Smooth muscle cell (in vitro differentiated cells): Measurements from ENCODE around the gene CCNK. TPM values are rescaled to one million over a fixed set of nuclear protein-coding genes. Genes with fewer than 3 reads are reported as not detected.

Experiments
- DNase-seq: peaks from one replicate; lab custom pipeline; 2025; ENCODE audit not compliant: unreplicated experiment; lab: John Stamatoyannopoulos, UW
- H2AFZ ChIP-seq: fragments of 200-600 bp; sonication (generic); 2 replicates; pipeline ENCODE4 v1.6.0; 2016; ENCODE audit warnings: antibody characterized with exemption, low read depth, mild to moderate bottlenecking
- H3F3A ChIP-seq: fragments of 200-600 bp; sonication (generic); 2 replicates; pipeline ENCODE4 v1.6.0; 2017; ENCODE audit warnings: antibody characterized with exemption, low read depth
- H3K27ac ChIP-seq: fragments of 200-600 bp; sonication (generic); 2 replicates; pipeline ENCODE4 v1.5.1; 2016; ENCODE audit warnings: low read depth, mild to moderate bottlenecking
- H3K27me3 ChIP-seq: fragments of 200-600 bp; sonication (generic); 2 replicates; pipeline ENCODE4 v1.6.1; 2016; ENCODE audit warnings: low read depth, mild to moderate bottlenecking
- H3K36me3 ChIP-seq: fragments of 200-600 bp; sonication (generic); 2 replicates; pipeline ENCODE4 v1.5.1; 2016; ENCODE audit warnings: low read depth
- H3K4me1 ChIP-seq: fragments of 200-600 bp; sonication (generic); 2 replicates; pipeline ENCODE4 v1.5.1; 2016; ENCODE audit warnings: low read depth
- H3K4me2 ChIP-seq: fragments of 200-600 bp; sonication (generic); 2 replicates; pipeline ENCODE4 v1.6.0; 2016; ENCODE audit warnings: mild to moderate bottlenecking
- H3K4me3 ChIP-seq: fragments of 200-600 bp; sonication (generic); 2 replicates; pipeline ENCODE4 v1.5.1; 2016; ENCODE audit warnings: mild to moderate bottlenecking
- H3K79me2 ChIP-seq: fragments of 200-600 bp; sonication (generic); 2 replicates; pipeline ENCODE4 v1.6.0; 2016; ENCODE audit warnings: low read depth, mild to moderate bottlenecking
- H3K9ac ChIP-seq: fragments of 200-600 bp; sonication (generic); 2 replicates; pipeline ENCODE4 v1.6.0; 2016; ENCODE audit warnings: low read depth
- H3K9me3 ChIP-seq: fragments of 200-600 bp; sonication (generic); replicated peaks from 2 replicates; pipeline ENCODE4 v1.5.1; 2016; ENCODE audit warnings: low read depth
- H4K20me1 ChIP-seq: fragments of 200-600 bp; sonication (generic); 2 replicates; pipeline ENCODE4 v1.6.0; 2016; ENCODE audit warnings: low read depth
- WGBS: methylation state at CpG from one replicate; pipeline ENCODE4 v1.1.7; 2016; ENCODE audit warnings: low lambda C conversion rate; 5-methylcytosine and 5-hydroxymethylcytosine counted together
- polyA plus RNA-seq: library from polyadenylated mRNA; unstranded; fragments of >200 nt; fragmentation: Nextera tagmentation; extraction: Ambion mirVana; gene quantifications from 2 replicates; pipeline ENCODE4 v1.2.1, GENCODE V29; 2016
- total RNA-seq: library from RNA; depleted of rRNA; stranded (reverse); fragments of >200 nt; gene quantifications from 2 replicates; pipeline ENCODE4 v1.2.3, GENCODE V29; 2014
- TF ChIP-seq, protein P1 (sequence below): fragments of 200-600 bp; sonication (generic); IDR thresholded peaks from 2 replicates; pipeline ENCODE4 v1.5.1; 2017; ENCODE audit warnings: borderline replicate concordance, mild to moderate bottlenecking, antibody characterized with exemption; ENCODE audit not compliant: insufficient read depth, poor library complexity, severe bottlenecking

CCNK gene
- total and polyA plus RNA-seq, 2 experiments from 2014 or later, result 14.6 to 32.9 TPM

DNA sequence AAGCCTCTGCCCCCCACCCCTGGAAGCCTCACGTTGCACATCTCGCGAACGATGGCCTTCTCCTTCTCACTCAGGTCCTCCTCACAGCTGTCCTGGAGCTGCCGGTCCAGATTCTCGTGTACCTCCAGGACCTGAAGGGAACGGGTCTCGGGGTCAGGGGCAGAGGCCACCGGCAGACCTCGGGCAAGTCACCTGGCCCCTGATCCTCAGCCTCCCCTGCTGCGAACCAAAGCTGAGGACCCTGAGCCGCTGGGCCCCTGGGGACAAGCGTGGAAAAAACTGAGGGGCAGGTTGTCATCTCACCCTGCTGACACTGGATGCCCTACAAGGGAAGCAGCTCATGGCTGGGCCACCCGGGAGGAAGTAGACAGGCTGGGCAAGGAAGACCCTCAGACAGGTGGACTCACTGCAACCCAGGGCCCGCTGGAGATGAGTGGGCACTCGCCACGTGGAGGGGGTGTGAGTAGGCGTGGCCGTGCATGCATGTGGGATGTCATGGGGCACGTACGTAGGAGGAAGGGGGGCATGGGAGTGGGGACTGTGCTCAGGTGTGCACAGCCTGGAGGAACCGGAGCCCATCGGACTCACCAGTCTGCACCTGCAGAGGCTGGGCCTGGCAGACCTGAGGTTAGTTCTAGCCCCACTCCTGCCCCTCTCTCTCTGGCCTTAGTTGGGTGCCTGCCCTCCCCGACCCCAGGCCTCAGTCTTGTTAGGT is 35.1 kb downstream of the CCNK start:
- no peaks in the 10 kb centered on the region for H3K36me3 ChIP-seq
- 97% methylated on average over 24 of the region's 24 CpGs for WGBS
- H3K4me3 ChIP-seq, result no peak overlapping the region
- H3K9ac ChIP-seq, result no peak overlapping the region
- H3K4me1 ChIP-seq, result no peaks in the 10 kb centered on the region
- H3K79me2 ChIP-seq, result no peaks in the 10 kb centered on the region
- TF ChIP-seq, protein P1, sequence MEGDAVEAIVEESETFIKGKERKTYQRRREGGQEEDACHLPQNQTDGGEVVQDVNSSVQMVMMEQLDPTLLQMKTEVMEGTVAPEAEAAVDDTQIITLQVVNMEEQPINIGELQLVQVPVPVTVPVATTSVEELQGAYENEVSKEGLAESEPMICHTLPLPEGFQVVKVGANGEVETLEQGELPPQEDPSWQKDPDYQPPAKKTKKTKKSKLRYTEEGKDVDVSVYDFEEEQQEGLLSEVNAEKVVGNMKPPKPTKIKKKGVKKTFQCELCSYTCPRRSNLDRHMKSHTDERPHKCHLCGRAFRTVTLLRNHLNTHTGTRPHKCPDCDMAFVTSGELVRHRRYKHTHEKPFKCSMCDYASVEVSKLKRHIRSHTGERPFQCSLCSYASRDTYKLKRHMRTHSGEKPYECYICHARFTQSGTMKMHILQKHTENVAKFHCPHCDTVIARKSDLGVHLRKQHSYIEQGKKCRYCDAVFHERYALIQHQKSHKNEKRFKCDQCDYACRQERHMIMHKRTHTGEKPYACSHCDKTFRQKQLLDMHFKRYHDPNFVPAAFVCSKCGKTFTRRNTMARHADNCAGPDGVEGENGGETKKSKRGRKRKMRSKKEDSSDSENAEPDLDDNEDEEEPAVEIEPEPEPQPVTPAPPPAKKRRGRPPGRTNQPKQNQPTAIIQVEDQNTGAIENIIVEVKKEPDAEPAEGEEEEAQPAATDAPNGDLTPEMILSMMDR, result no peak
- peaks cover under 1% of the 10 kb centered on the region for H3F3A ChIP-seq
- H2AFZ ChIP-seq, result no peak overlapping the region
- no peak overlapping the region for H3K4me2 ChIP-seq
- no peak overlapping the region for H3K27ac ChIP-seq
- H4K20me1 ChIP-seq, result peaks cover 18% of the 10 kb centered on the region
- H3K9me3 ChIP-seq, result no peaks in the 10 kb centered on the region
- no peak for DNase-seq
- H3K27me3 ChIP-seq, result no peaks in the 10 kb centered on the region

DNA sequence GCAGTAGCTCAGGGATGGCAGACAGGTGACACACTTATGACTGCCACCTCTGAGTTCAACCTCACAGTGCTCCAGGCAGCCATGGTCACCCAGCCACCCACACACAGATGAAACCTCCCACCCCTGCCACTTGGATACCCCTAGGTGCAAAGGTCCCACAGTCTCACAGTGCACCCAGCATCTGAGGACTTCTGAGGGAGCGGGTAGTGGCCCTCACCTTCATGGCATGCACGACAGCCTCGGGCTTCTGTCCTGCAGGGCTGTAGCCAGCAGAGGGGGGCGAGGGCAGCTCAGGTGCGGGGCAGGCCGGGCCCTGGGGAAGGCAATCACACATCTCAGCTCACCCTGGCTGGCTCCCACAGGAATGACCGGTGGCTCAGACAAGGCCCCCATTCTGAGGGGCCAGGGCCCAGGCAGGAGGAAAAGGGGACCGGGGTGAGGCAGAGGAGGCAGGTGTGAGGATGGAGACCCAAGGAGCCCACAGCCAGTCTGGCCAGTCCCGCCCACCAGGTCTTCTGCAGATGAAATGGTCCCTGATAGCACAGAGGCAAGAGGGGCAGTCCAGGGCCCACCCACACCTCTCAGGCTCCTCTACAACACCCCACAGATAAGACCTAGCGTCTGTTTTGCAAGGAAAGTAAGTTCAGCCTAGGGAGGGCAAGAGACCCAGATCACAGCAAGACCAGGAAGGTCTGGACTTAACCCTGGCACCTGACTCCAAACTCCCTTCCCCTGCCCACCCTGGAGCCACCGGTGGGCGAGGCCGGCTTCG is 35.8 kb downstream of the CCNK start:
- Histone ChIP-seq H4K20me1 (peaks cover 15% of the 10 kb centered on the region), H3K4me2 (no peak overlapping the region), H3K4me3 (no peak overlapping the region), H3K27ac (no peak overlapping the region), H3K9ac (no peak overlapping the region), H3F3A (no peaks in the 10 kb centered on the region), H2AFZ (no peak overlapping the region), H3K9me3 (no peaks in the 10 kb centered on the region), H3K79me2 (no peaks in the 10 kb centered on the region), H3K27me3 (no peaks in the 10 kb centered on the region), H3K4me1 (peaks cover 6% of the 10 kb centered on the region), H3K36me3 (no peaks in the 10 kb centered on the region)
- TF ChIP-seq, protein P1, result no peak
- WGBS, result 92% methylated on average over 14 of the region's 14 CpGs
- no peak for DNase-seq

DNA sequence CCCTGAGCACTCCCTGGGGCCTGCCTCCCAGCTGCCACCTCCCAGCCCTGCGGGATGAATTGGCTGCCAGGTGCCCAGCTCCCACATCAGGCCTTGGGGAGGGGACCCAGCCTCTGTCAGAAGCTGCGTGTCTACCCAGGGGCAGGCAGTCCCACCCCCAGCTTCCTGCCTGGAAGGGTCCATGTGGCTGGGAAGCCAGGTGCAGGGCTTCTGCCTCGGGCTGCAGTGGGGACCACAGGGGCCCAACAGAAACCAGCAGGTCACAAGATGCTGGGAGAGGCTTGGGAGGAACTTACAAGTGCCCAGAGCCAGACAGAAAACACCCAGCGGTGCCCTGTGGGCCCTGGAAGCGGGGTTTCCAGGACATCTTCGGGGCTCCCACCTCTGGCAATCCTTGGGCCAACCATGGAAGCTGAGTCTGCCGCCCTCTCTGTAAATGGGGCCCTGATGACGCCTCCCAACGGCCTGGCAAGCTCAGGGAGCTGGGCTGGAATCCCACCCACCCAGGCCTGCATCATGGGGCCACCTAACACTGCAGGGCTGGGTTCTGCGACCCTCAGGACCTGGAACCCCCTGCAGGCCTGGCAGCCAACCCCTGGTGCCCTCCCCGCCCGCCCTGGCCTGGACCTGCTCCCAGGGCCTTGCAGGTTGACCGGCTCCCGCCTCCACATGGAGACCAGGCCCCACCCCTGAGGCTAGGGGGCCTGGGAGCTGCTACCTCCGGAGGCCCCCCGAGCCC is 36.6 kb downstream of the CCNK start:
- TF ChIP-seq, protein P1, result no peak
- peaks cover 15% of the 10 kb centered on the region for H4K20me1 ChIP-seq
- H3K4me2 ChIP-seq, result no peak overlapping the region
- no peaks in the 10 kb centered on the region for H3K9me3 ChIP-seq
- H3F3A ChIP-seq, result no peaks in the 10 kb centered on the region
- no peak overlapping the region for H3K9ac ChIP-seq
- no peak overlapping the region for H3K27ac ChIP-seq
- no peak overlapping the region for H3K4me3 ChIP-seq
- no peaks in the 10 kb centered on the region for H3K36me3 ChIP-seq
- WGBS, result 74% methylated on average over 16 of the region's 16 CpGs
- no peak for DNase-seq
- H2AFZ ChIP-seq, result no peak overlapping the region
- H3K79me2 ChIP-seq, result no peaks in the 10 kb centered on the region
- H3K4me1 ChIP-seq, result peaks cover 13% of the 10 kb centered on the region
- H3K27me3 ChIP-seq, result no peaks in the 10 kb centered on the region
